ENCODE measurements around the gene LYZL6. TPM values are rescaled to one million over a fixed set of nuclear protein-coding genes. Genes with fewer than 3 reads are reported as not detected.

LYZL6 gene
- total and polyA plus RNA-seq, 10 of the 15 experiments (the other 5 are each of a cell fraction or from before 2014, with no cell fraction given) = not detected

DNA sequence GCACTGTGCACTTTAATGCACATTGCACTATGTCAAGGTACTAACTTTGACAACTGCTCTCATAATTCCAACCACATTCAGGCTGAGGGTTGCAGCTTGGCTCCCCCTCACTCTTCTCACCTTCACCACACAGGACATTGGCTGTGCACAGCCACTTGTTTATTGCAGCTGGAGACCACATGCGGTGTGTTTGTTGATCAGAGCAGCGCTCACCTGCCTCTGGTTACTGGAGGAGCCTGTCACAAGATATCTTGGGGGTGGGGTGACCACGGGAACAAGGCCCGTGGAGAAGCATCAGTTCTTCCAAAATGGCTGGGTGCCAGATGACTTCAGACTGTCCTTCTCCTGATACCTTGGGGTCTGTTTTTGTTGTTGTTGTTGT, 52.7 kb downstream of the LYZL6 start (continued):
- TF ChIP-seq, protein P1, sequence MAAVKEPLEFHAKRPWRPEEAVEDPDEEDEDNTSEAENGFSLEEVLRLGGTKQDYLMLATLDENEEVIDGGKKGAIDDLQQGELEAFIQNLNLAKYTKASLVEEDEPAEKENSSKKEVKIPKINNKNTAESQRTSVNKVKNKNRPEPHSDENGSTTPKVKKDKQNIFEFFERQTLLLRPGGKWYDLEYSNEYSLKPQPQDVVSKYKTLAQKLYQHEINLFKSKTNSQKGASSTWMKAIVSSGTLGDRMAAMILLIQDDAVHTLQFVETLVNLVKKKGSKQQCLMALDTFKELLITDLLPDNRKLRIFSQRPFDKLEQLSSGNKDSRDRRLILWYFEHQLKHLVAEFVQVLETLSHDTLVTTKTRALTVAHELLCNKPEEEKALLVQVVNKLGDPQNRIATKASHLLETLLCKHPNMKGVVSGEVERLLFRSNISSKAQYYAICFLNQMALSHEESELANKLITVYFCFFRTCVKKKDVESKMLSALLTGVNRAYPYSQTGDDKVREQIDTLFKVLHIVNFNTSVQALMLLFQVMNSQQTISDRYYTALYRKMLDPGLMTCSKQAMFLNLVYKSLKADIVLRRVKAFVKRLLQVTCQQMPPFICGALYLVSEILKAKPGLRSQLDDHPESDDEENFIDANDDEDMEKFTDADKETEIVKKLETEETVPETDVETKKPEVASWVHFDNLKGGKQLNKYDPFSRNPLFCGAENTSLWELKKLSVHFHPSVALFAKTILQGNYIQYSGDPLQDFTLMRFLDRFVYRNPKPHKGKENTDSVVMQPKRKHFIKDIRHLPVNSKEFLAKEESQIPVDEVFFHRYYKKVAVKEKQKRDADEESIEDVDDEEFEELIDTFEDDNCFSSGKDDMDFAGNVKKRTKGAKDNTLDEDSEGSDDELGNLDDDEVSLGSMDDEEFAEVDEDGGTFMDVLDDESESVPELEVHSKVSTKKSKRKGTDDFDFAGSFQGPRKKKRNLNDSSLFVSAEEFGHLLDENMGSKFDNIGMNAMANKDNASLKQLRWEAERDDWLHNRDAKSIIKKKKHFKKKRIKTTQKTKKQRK (IDR thresholded peaks at IDR 0.05; ENCODE audit: low read depth, low read length) = no peak
- TF ChIP-seq ZNF274 (IDR thresholded peaks at IDR 0.05; ENCODE audit: insufficient read depth, insufficient read length) (no peak), FOXK2 (IDR thresholded peaks at IDR 0.05) (peak; percentile 77; the same call in 1 of the 2 replicates), MLLT1 (IDR thresholded peaks at IDR 0.05) (peak; percentile 96), NFYB (IDR thresholded peaks at IDR 0.05; ENCODE audit: insufficient read depth, low read depth, low read length) (no peak), PRDM15 (CRISPR knock-in tag; IDR thresholded peaks at IDR 0.05) (no peak), BRCA1 (IDR thresholded peaks at IDR 0.05; ENCODE audit: low read depth, low read length) (no peak), NR2F1 (conservative IDR thresholded peaks at IDR 0.05) (peak; percentile 65), SIX5 (IDR thresholded peaks at IDR 0.05; ENCODE audit: low read depth, low read length, severe bottlenecking) (no peak), FOS (IDR thresholded peaks at IDR 0.05; ENCODE audit: borderline replicate concordance, extremely low read depth, insufficient read length) (no peak), RB1 (IDR thresholded peaks at IDR 0.05; ENCODE audit: borderline replicate concordance) (peak; percentile 49; the same call in 1 of the 2 replicates), RBBP5 (conservative IDR thresholded peaks at IDR 0.05) (no peak)
- TF ChIP-seq, protein P2, sequence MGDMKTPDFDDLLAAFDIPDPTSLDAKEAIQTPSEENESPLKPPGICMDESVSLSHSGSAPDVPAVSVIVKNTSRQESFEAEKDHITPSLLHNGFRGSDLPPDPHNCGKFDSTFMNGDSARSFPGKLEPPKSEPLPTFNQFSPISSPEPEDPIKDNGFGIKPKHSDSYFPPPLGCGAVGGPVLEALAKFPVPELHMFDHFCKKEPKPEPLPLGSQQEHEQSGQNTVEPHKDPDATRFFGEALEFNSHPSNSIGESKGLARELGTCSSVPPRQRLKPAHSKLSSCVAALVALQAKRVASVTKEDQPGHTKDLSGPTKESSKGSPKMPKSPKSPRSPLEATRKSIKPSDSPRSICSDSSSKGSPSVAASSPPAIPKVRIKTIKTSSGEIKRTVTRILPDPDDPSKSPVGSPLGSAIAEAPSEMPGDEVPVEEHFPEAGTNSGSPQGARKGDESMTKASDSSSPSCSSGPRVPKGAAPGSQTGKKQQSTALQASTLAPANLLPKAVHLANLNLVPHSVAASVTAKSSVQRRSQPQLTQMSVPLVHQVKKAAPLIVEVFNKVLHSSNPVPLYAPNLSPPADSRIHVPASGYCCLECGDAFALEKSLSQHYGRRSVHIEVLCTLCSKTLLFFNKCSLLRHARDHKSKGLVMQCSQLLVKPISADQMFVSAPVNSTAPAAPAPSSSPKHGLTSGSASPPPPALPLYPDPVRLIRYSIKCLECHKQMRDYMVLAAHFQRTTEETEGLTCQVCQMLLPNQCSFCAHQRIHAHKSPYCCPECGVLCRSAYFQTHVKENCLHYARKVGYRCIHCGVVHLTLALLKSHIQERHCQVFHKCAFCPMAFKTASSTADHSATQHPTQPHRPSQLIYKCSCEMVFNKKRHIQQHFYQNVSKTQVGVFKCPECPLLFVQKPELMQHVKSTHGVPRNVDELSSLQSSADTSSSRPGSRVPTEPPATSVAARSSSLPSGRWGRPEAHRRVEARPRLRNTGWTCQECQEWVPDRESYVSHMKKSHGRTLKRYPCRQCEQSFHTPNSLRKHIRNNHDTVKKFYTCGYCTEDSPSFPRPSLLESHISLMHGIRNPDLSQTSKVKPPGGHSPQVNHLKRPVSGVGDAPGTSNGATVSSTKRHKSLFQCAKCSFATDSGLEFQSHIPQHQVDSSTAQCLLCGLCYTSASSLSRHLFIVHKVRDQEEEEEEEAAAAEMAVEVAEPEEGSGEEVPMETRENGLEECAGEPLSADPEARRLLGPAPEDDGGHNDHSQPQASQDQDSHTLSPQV (IDR thresholded peaks at IDR 0.05) = no peak
- TF ChIP-seq, protein P3, sequence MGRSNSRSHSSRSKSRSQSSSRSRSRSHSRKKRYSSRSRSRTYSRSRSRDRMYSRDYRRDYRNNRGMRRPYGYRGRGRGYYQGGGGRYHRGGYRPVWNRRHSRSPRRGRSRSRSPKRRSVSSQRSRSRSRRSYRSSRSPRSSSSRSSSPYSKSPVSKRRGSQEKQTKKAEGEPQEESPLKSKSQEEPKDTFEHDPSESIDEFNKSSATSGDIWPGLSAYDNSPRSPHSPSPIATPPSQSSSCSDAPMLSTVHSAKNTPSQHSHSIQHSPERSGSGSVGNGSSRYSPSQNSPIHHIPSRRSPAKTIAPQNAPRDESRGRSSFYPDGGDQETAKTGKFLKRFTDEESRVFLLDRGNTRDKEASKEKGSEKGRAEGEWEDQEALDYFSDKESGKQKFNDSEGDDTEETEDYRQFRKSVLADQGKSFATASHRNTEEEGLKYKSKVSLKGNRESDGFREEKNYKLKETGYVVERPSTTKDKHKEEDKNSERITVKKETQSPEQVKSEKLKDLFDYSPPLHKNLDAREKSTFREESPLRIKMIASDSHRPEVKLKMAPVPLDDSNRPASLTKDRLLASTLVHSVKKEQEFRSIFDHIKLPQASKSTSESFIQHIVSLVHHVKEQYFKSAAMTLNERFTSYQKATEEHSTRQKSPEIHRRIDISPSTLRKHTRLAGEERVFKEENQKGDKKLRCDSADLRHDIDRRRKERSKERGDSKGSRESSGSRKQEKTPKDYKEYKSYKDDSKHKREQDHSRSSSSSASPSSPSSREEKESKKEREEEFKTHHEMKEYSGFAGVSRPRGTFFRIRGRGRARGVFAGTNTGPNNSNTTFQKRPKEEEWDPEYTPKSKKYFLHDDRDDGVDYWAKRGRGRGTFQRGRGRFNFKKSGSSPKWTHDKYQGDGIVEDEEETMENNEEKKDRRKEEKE (IDR thresholded peaks at IDR 0.05) = no peak
